VCaP (cell line): Measurements from ENCODE around the gene BIRC6.

Source experiments
- H3K27ac ChIP-seq: fragments of 450-650 bp; 2 replicates; pipeline ENCODE4 v1.5.1; 2017
- CTCF ChIP-seq: fragments of 450-650 bp; conservative IDR thresholded peaks from 2 replicates; pipeline ENCODE4 v1.5.1; 2017; ENCODE audit warnings: mild to moderate bottlenecking, moderate library complexity

The BIRC6 gene

GRCh38 chr2:32641180-32641579 is 284.4 kb downstream of the BIRC6 start:
- TF ChIP-seq CTCF: no peak
- H3K27ac ChIP-seq: no peak overlapping the region

GRCh38 chr2:32647180-32647651 is 290.4 kb downstream of the BIRC6 start:
- no peak overlapping the region for H3K27ac ChIP-seq
- TF ChIP-seq CTCF: no peak

GRCh38 chr2:32652555-32653209 is 295.9 kb downstream of the BIRC6 start:
- TF ChIP-seq CTCF: no peak
- peak overlapping the region; percentile 69 for H3K27ac ChIP-seq

GRCh38 chr2:32656069-32656468 is 299.2 kb downstream of the BIRC6 start:
- TF ChIP-seq CTCF: no peak
- no peak overlapping the region for H3K27ac ChIP-seq

GRCh38 chr2:32663864-32664263 is 307.0 kb downstream of the BIRC6 start:
- H3K27ac ChIP-seq: no peak overlapping the region
- no peak for TF ChIP-seq CTCF

GRCh38 chr2:32666704-32667103 is 309.9 kb downstream of the BIRC6 start:
- no peak for TF ChIP-seq CTCF
- H3K27ac ChIP-seq: no peak overlapping the region

- no peak overlapping the region for H3K27ac ChIP-seq
- no peak for TF ChIP-seq CTCF
Measured at GRCh38 chr2:32668254-32668653, 311.4 kb downstream of the BIRC6 start.
